Esophagus squamous epithelium (tissue), 5 donors: Measurements from ENCODE around the gene HELZ. TPM values are rescaled to one million over a fixed set of nuclear protein-coding genes. Genes with fewer than 3 reads are reported as not detected.

Source experiments
- DNase-seq: peaks from one replicate; lab custom pipeline; 2025; lab: John Stamatoyannopoulos, UW
- H3K27ac ChIP-seq, 4 donors: fragments of 200-600 bp; sonication (generic); one replicate each; pipeline ENCODE4 v1.5.1; 2016 to 2019; ENCODE audit warnings: mild to moderate bottlenecking in 1 of 4
- H3K27me3 ChIP-seq, 4 donors: fragments of 200-600 bp; sonication (generic); 1 replicate in 3 of 4; 2 replicates in 1 of 4; pipeline versions ENCODE4 v1.5.1 to v1.6.0; 2017 to 2021; ENCODE audit warnings: antibody characterized with exemption in 1 of 4
- H3K36me3 ChIP-seq, 3 donors: fragments of 200-600 bp; sonication (generic); one replicate each; pipeline ENCODE4 v1.5.1; 2016 to 2019
- H3K4me1 ChIP-seq, 3 donors: fragments of 200-600 bp; sonication (generic); one replicate each; pipeline ENCODE4 v1.5.1; 2017 to 2019
- H3K4me3 ChIP-seq, 4 donors: fragments of 200-600 bp; sonication (generic); 1 replicate in 3 of 4; 2 replicates in 1 of 4; pipeline ENCODE4 v1.5.1; 2016 to 2019; ENCODE audit warnings: mild to moderate bottlenecking in 2 of 4, moderate library complexity in 1 of 4
- H3K9me3 ChIP-seq, 3 donors: fragments of 200-600 bp; sonication (generic); one replicate each; pipeline ENCODE4 v1.5.1; 2016 to 2019
- POLR2A ChIP-seq, 4 donors: fragments of 450-650 bp; IDR thresholded peaks; one replicate each; pipeline ENCODE4 v1.6.1; 2017; ENCODE audit warnings: antibody characterized with exemption in 4 of 4, mild to moderate bottlenecking in 4 of 4, moderate library complexity in 3 of 4
- WGBS, 2 donors: methylation state at CpG; one replicate each; pipeline ENCODE4 v1.1.5; 2018; 5-methylcytosine and 5-hydroxymethylcytosine counted together
- intact Hi-C: fragments of 100-400 bp; cut with DNase I; formaldehyde crosslinking; loops from one replicate; pipeline ENCODE4 v1.15.0; 2022
- total RNA-seq, 4 donors: library from RNA; depleted of rRNA; stranded (reverse); fragments of >200 nt; gene quantifications; one replicate each; pipeline ENCODE4 v1.1.0, GENCODE V29; 2016
- TF ChIP-seq, protein P1 (sequence below), 6 experiments: fragments of 450-650 bp in 4 of 6; fragments of 200-600 bp in 2 of 6; sonication (generic) in 2 of 6; IDR thresholded peaks; one replicate each; pipeline ENCODE4 v1.5.1; 2016 to 2019; ENCODE audit warnings: antibody characterized with exemption in 6 of 6, mild to moderate bottlenecking in 4 of 6, moderate library complexity in 4 of 6
- donor health status: DM: yes; HTN: yes; CAD: no.

HELZ gene
- total RNA-seq, 4 donors from 2014 or later: 11.4 to 42.5 (median 26.8) TPM

DNA sequence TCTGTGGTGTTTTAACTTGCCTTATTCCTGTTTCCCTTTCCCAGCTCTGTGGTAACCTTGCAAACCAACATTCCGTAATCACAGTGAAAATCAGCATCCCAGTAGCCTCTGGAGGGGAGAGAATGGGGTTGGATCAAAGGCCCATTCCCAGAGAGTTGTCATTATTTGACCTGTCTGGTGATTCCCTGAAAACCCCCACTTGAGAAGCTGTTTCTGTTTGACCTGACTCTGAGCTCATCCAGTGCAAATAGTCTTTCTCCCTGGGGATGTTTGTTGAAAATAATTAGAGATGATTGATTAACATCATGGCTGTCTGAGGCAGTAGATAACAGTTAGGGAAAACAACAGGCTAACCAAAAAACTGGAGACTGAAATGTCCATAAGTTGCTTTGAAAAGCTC lies 197.6 kb downstream of the HELZ start:
- H3K27me3 ChIP-seq: peaks cover 0 to 8% (median 0%) of the 10 kb centered on the region in 4 donors
- intact Hi-C loops: no loop called here
- H3K36me3 ChIP-seq: no peaks in the 10 kb centered on the region
- no peak overlapping the region for H3K4me3 ChIP-seq
- H3K9me3 ChIP-seq: peaks cover 0 to 28% (median 17%) of the 10 kb centered on the region in 3 donors
- no peaks in the 10 kb centered on the region for H3K4me1 ChIP-seq
- TF ChIP-seq, protein P1, sequence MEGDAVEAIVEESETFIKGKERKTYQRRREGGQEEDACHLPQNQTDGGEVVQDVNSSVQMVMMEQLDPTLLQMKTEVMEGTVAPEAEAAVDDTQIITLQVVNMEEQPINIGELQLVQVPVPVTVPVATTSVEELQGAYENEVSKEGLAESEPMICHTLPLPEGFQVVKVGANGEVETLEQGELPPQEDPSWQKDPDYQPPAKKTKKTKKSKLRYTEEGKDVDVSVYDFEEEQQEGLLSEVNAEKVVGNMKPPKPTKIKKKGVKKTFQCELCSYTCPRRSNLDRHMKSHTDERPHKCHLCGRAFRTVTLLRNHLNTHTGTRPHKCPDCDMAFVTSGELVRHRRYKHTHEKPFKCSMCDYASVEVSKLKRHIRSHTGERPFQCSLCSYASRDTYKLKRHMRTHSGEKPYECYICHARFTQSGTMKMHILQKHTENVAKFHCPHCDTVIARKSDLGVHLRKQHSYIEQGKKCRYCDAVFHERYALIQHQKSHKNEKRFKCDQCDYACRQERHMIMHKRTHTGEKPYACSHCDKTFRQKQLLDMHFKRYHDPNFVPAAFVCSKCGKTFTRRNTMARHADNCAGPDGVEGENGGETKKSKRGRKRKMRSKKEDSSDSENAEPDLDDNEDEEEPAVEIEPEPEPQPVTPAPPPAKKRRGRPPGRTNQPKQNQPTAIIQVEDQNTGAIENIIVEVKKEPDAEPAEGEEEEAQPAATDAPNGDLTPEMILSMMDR (IDR thresholded peaks at IDR 0.05): no peak
- TF ChIP-seq POLR2A (IDR thresholded peaks at IDR 0.05): no peak
- WGBS, 2 donors: 57 to 69% methylated on average over 1 of the region's 1 CpG
- no peak overlapping the region for H3K27ac ChIP-seq
- DNase-seq: no peak

- peaks cover 0 to 28% (median 17%) of the 10 kb centered on the region in 3 donors for H3K9me3 ChIP-seq
- H3K36me3 ChIP-seq: no peaks in the 10 kb centered on the region
- WGBS, 2 donors: 60% methylated on average over 1 of the region's 4 CpGs; no CpG with 5 or more reads in 1 of the 2 donors
- H3K4me1 ChIP-seq: no peaks in the 10 kb centered on the region
- no peak overlapping the region for H3K4me3 ChIP-seq
- intact Hi-C loops: no loop called here
- no peak overlapping the region for H3K27ac ChIP-seq
- TF ChIP-seq, protein P1 (IDR thresholded peaks at IDR 0.05): no peak
- no peak for TF ChIP-seq POLR2A (IDR thresholded peaks at IDR 0.05)
- DNase-seq: no peak
- peaks cover 0 to 8% (median 0%) of the 10 kb centered on the region in 4 donors for H3K27me3 ChIP-seq
Observed at GRCh38 chr17:67046398-67046797, 198.6 kb downstream of the HELZ start.

GRCh38 chr17:67044940-67045339 lies 200.1 kb downstream of the HELZ start:
- no peak for DNase-seq
- Histone ChIP-seq H3K4me1 (no peaks in the 10 kb centered on the region), H3K27me3 (peaks cover 0 to 8% (median 0%) of the 10 kb centered on the region in 4 donors), H3K36me3 (no peaks in the 10 kb centered on the region), H3K27ac (no peak overlapping the region), H3K9me3 (peaks cover 0 to 23% (median 17%) of the 10 kb centered on the region in 3 donors), H3K4me3 (no peak overlapping the region)
- WGBS, 2 donors: 49 to 75% methylated on average over 3 to 4 of the region's 5 CpGs
- TF ChIP-seq, protein P1 (IDR thresholded peaks at IDR 0.05): no peak
- no peak for TF ChIP-seq POLR2A (IDR thresholded peaks at IDR 0.05)
- intact Hi-C loops: no loop called here

- H3K4me3 ChIP-seq: no peak within 1 kb of the TSS
- TF ChIP-seq, protein P1 (IDR thresholded peaks at IDR 0.05): no peak
- TF ChIP-seq POLR2A (IDR thresholded peaks at IDR 0.05): no peak
- intact Hi-C loops: no loop called here
- peaks cover 0 to 8% (median 0%) of the 10 kb centered on the region in 4 donors for H3K27me3 ChIP-seq
- no peak for DNase-seq
- 83 to 91% methylated on average over 9 to 21 of the region's 32 CpGs for WGBS, 2 donors
- H3K4me1 ChIP-seq: no peaks in the 10 kb centered on the region
- H3K9me3 ChIP-seq: peaks cover 0 to 16% (median 16%) of the 10 kb centered on the region in 3 donors
- no peaks in the 10 kb centered on the region for H3K36me3 ChIP-seq
- H3K27ac ChIP-seq: no peak within 1 kb of the TSS
Observed at GRCh38 chr17:67044016-67044772, 200.8 kb downstream of the HELZ start, which contains the start of gene CACNG1. TSS of gene CACNG1 (plus strand) at chr17:67044554. CDS start at chr17:67044661, 107 bp downstream.

- Histone ChIP-seq H3K4me3 (no peak overlapping the region), H3K4me1 (no peaks in the 10 kb centered on the region), H3K36me3 (no peaks in the 10 kb centered on the region), H3K27me3 (peaks cover 0 to 8% (median 0%) of the 10 kb centered on the region in 4 donors), H3K9me3 (peaks cover 0 to 7% (median 7%) of the 10 kb centered on the region in 3 donors), H3K27ac (no peak overlapping the region)
- TF ChIP-seq, protein P1 (IDR thresholded peaks at IDR 0.05): no peak
- no peak for TF ChIP-seq POLR2A (IDR thresholded peaks at IDR 0.05)
- DNase-seq: no peak
- intact Hi-C loops: no loop called here
- WGBS, 2 donors: 75 to 83% methylated on average over 8 to 11 of the region's 12 CpGs
Observed at GRCh38 chr17:67043283-67043682, 201.7 kb downstream of the HELZ start.
